Dedifferentiated amniotic fluid mesenchymal stem cell (primary cell): ENCODE measurements around the gene MAN2A2.

ENCODE experiments used
- DNase-seq: peaks from one replicate; pipeline ENCODE4 v3.0.0-alpha.2; 2016; ENCODE audit errors: extremely low spot score

MAN2A2 gene

DNA sequence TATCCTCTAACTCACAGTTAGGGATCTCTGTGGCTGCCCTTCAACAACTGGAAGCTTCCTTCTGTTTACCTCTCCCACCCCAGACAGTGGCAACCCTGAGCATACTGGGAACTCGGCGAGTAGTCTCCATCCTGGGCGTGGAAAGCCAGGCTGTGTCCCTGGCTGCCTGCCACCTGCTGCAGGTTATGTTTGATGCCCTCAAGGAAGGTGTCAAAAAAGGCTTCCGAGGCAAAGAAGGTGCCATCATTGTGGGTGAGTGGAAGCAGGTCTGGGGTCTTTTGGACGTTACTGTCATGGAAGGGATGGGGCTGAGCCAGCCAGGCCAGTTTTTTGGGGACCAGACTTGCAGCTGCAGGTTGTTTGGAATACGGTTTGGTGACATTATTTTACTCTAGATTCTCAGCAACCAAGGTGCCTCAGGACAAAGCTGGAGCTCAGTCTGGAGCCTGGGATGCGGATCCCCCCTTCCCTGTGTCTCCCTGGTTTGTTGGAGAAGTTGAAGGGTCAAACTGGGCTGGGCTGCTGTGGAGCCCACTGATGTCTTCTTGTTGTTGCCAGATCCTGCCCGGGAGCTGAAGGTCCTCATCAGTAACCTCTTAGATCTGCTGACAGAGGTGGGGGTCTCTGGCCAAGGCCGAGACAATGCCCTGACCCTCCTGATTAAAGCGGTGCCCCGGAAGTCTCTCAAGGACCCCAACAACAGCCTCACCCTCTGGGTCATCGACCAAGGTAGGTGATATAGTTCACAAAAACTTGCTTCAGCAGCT, 39.4 kb downstream of the MAN2A2 start:
- no peak for DNase-seq

DNA sequence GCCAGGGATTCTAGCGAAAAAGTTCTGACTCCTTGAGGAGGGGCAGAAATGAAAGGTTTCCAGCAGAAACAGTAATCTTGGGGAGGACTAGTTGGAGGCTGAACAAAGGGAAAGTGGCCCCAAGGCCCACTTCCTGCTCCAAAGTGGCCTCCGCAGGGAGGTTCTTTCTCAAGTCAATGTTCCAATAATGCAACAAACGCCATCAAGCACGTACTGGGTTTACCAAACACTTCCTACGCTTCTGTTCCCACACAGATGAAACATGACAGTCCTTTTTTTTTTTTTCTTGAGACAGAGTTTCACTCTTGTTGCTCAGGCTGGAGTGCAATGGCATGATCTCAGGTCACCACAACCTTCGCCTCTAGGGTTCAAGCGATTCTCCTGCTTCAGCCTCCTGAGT, 42.0 kb downstream of the MAN2A2 start:
- no peak for DNase-seq

DNA sequence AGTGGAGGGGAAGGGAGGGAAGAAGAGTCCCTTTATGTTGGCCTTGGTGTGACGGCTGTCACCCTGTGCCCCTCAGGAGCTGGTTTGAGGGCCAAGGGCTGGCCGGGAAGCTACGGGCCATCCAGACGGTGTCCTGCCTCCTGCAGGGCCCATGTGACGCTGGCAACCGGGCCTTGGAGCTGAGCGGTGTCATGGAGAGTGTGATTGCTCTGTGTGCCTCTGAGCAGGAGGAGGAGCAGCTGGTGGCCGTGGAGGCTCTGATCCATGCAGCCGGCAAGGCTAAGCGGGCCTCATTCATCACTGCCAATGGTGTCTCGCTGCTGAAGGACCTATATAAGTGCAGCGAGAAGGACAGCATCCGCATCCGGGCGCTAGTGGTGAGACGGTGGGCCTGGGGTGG, 43.4 kb downstream of the MAN2A2 start:
- no peak for DNase-seq

DNA sequence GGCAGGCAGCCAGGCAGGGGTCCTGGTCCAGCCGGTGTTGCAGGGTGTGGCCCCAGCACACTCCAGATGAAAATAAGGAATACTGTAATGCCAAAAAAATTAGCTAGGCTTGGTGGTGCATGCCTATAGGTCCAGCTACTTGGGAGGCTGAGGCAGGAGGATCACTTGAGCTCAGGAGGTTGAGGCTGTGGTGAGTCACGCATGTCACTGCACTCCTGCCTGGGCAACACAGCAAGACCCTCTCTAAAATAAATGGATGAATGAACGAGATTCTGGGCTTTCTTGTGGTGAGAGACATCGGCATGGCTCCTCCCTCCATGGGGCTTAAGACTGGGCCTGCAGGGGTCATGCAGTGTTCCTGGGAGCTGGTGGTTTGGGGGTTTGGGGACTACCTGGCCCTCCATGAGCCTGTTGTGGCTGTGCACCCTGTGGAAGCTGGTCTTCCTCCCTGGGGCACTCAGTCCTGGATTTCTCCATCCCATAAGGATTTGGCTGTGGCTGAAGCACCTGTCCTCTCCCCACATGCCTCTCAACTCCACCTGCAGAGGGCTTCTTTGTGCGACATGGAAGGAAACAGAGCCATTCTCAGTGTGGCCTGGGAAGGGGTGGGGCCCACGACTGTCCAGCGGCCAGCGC, 44.0 kb downstream of the MAN2A2 start:
- no peak for DNase-seq

DNA sequence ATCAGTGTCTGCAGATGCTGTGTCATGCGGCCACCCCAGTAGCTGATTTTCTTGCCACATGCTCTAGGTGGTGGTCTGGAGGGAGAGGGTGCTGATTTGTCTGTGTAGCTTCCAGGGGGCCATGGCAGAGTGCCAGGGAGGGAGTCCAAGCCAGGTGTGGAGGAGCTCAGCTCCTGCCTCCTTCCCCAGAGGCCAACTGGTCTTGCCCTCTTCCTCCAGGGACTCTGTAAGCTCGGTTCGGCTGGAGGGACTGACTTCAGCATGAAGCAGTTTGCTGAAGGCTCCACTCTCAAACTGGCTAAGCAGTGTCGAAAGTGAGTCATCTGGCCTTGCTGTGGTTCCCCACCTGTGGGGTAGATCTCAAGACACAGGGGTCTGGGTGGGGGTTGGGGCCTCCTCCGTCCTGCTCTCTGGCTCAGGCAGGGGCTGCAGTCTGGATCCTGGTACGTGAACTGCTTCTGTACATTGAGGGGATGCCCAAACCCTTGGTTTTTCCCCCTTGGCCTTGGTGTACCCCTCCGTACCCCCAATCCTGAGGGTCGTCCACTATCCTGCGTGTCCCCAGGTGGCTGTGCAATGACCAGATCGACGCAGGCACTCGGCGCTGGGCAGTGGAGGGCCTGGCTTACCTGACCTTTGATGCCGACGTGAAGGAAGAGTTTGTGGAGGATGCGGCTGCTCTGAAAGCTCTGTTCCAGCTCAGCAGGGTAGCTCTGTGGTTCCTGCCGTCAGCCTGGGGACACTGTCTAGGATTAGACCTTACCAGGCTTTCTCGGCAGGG, 44.7 kb downstream of the MAN2A2 start:
- no peak for DNase-seq

DNA sequence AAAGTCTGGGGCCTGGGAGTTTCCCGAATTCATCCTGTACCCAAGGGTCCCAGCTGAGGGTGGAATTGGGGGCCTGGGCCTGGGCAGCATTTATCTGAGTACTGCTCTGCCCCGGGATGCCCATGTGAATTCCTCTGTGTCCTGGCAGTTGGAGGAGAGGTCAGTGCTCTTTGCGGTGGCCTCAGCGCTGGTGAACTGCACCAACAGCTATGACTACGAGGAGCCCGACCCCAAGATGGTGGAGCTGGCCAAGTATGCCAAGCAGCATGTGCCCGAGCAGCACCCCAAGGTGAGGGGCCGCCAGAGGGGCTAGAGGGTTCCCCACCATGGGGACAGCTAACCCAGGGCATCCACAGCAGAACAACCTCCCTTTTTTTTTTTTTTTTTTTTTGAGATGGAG, 45.4 kb downstream of the MAN2A2 start:
- no peak for DNase-seq

DNA sequence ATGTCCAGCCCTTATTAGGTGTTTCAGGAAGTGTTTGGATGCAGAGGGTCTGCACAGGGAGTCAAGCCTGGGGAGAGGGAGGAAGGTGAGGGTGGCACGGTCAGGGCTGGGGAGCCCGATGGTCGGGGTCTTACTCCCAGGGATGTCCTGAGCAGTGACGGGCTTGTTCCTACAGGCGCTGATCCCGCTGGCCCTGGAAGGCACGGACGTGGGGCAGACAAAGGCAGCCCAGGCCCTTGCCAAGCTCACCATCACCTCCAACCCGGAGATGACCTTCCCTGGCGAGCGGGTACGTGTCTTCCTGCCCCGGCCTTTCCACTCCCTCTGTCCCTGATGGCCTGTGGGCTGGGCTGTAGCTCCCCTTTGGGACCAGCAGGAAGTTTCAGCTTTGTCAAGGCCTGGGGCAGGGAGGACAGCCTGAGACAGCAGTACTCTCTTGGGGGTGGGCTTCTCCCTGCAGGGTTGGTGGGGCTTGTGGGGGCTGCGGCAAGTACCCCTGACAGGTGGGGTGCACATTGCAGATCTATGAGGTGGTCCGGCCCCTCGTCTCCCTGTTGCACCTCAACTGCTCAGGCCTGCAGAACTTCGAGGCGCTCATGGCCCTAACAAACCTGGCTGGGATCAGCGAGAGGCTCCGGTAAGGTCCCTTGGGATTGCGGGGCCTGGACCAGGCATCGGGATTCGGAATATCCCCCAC, 47.0 kb downstream of the MAN2A2 start:
- no peak for DNase-seq

DNA sequence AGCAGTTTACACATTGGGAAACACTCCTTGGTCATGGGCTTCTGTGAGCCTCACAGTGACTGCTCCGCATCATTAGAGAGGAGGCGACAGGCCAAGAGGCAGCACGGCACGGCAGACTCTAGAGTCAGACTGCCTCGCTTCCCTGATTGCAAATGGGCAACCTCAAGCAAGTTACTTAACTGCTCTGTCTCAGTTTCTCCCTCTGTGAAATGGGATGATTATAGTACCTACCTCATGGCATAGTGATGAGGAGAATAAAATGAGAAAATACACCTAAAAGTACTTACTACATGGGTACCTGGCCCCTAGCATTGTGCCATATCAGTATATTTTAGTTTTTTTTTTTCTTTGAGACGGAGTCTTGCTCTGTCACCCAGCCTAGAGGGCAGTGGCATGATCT, 47.6 kb downstream of the MAN2A2 start:
- DNase-seq, result no peak

DNA sequence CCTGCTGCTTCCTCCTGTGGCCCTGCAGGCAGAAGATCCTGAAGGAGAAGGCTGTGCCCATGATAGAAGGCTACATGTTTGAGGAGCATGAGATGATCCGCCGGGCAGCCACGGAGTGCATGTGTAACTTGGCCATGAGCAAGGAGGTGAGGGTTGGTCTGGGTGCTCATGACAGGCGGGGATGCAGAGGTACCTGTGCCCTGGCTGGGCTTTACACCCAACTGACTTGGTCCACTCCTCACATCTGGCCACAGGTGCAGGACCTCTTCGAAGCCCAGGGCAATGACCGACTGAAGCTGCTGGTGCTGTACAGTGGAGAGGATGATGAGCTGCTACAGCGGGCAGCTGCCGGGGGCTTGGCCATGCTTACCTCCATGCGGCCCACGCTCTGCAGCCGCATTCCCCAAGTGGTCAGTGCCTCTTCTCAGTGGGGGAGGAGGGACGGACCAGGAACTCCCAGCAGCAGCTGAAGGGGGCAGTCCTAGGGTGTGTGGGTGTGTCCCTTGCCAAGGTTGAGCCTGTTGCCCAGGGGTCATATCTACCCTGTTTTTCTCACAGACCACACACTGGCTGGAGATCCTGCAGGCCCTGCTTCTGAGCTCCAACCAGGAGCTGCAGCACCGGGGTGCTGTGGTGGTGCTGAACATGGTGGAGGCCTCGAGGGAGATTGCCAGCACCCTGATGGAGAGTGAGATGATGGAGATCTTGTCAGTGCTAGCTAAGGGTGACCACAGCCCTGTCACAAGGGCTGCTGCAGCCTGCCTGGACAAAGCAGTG, 50.0 kb downstream of the MAN2A2 start:
- DNase-seq, result no peak

DNA sequence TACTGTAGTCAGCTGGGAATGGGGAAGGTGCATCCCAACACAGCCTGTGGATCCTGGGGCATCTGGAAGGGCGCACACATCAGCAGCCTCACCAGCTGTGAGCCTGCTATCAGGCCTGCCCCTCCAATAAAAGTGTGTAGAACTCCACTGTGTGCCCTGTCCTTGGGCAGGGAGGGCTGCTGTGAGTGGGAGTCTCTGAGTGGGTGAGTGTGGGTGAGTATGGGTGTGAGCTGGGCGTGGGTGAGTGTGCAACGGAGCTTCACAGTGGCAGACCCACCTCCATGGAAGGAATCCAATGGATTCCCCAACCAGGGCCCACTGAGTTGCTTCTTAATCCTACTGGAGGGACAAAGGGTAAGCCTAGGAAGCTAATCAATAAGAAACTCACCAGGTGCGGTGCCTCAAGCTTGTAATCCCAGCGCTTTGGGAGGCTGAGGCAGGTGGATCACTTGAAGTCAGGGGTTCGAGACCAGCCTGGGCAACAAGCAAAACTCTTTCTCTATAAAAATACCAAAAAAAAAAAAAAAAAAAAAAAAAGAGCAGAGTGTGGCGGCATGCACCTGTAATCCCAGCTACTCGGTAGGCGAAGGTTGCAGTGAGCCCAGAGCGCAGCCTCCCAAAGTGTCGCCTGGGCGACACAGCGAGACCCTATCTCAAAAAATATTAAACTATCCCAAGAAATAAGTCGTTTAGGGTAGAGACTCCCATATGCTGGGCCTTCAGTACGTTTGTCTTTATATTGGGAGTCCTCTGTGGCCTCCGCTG, 51.0 kb downstream of the MAN2A2 start:
- no peak for DNase-seq

DNA sequence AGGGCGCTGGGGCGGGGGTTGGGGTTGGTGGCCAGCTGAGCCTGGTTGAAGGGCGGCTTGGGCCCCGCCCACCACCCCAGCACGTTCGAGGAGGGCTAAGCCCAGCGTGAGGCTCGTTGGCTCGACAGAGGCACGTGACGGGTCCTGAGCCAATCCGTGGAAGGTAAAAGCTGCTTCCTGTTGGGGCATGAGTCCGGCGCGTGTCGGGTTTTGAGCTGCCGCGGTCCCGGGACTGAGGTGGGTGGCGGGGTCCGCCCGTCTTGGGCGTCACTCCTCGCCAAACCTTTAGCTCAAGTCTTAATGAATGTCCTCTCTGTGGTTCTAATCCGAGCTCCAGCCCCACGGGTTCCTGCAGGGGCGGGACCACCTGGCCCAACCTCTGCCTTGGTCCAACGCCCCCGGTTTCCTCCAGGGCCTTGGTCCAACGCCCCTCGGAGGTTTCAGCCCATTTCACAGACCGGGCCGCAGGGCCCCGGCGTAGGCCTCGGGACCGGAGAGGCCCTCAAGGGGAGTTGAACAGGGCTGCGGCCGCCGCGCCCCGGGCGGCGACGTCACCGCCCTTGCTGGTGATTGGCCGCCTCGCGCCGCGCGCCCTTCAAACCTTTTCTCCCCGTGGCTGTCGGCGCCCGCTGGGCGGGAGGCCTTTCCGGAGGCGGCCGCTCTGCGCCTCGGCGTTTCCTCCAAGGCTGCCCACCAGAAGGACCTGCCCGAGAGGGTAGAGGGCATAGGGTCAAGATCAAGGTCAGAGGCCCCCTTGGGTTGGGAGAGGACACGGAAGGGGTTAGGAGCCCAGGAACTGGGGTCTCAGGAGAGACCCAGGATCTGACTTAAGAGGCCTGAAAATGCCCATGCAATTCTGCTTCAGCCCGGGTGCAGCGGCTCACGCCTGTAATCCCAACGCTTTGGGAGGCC, 51.9 kb downstream of the MAN2A2 start, which contains the start of gene RCCD1:
Gene RCCD1 (plus strand): TSS at position 173 of the 912 bp plus-strand sequence. CDS start 1,851 bp downstream, outside the sequence.
- peak; percentile 93 for DNase-seq

DNA sequence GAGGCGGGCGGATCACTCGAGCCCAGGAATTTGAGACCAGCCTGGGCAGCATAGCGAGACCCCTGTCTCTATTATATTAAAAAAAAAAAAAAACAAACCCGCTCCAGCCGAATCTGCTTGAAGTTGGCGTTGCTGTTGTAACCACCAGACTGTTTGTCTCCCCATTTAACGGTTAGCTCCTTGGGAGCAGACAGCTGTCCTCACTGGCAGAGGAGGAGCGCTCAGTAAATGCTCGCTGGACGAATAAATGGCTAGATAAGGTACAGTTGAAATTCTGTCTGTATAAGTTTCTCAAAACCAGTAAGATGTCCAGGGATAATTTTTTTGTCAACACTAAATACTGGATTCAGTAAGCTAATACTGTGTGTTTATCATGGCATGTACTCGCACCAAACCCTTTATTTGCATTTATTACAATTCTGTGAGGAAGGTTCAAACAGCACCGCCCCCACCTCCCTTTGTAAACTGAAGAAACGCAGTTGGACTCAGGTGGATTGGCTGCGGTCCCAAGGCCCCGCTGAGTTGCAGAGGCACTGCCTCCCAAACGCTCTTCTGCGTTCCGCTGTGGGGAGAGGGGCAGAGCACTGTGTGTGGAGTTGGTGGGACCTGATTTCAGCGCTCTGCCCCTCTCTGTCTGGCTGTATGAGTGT, 52.6 kb downstream of the MAN2A2 start:
- DNase-seq, result no peak

DNA sequence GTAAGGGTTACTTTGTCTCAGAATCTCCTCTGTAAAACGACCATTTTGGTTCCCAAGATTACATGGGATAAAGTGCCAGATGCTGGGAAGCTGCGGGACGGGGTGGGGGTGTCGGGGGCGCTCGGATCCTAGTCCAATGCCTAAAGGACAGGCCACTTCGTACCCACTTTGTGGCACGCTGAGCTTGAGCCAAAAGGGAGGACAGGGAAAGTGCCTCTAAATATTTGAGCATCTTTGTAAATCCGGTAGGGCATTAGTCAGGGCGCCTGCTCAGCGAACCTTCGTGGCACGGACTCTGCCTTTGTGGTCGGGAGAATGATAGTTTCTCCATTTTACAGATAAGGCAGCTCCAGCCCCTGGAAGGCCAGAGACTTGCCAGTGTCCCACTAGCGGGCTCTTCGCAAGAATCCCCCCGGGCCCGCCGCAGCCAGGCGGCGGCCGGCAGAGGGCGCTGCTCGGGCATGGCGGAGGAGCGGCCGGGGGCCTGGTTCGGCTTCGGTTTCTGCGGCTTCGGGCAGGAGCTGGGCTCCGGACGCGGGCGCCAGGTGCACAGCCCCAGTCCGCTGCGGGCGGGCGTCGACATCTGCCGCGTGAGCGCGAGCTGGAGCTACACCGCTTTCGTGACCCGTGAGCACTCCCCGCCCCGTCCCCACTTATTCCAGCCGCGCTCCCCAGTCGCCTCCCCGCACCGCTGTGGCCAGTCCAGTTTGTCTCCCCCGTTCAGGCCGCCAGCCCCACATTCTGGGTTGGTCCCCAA, 53.4 kb downstream of the MAN2A2 start:
- DNase-seq, result peak; percentile 39

DNA sequence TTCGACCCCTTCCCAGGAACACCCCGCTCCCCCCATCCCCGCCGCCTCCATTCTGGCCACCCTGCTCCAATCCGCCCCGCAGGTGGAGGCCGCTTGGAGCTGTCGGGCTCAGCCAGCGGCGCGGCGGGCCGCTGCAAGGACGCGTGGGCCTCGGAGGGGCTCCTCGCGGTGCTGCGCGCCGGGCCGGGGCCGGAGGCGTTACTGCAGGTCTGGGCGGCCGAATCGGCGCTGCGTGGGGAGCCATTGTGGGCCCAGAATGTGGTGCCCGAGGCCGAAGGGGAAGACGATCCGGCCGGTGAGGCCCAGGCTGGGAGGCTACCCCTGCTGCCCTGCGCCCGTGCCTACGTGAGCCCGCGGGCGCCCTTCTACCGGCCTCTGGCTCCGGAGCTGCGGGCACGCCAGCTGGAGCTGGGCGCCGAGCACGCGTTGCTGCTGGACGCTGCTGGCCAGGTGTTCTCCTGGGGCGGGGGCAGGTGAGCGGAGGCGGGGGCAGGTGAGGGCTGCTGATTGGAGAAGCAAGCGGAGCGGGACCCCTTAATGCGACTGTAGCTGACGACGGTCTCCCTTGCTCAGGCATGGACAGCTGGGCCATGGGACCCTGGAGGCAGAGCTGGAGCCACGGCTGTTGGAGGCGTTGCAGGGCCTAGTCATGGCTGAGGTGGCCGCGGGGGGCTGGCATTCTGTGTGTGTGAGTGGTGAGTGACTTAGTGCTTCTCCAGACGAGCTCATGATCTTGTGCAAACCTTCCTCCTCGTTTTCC, 54.1 kb downstream of the MAN2A2 start:
- DNase-seq, result no peak

DNA sequence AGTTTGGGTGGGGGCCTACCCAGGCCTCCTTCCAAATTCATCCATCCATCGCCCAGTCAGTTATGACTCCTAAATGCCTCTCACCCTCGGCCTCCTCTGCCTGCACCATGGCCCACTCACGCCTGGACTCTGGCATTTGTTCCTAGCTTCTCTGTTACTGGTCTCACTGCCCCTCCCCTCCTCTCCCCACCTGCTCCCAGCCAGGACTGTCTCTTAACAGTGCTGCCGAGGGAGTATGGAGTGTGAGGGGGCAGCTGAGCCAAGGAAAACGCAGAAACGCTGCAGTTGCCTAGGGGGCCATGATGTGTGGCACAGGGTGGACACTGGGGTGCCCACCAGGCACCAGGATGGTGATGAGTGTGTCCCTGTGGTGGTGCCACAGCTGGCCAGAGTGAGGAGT, 54.7 kb downstream of the MAN2A2 start:
- DNase-seq, result no peak

DNA sequence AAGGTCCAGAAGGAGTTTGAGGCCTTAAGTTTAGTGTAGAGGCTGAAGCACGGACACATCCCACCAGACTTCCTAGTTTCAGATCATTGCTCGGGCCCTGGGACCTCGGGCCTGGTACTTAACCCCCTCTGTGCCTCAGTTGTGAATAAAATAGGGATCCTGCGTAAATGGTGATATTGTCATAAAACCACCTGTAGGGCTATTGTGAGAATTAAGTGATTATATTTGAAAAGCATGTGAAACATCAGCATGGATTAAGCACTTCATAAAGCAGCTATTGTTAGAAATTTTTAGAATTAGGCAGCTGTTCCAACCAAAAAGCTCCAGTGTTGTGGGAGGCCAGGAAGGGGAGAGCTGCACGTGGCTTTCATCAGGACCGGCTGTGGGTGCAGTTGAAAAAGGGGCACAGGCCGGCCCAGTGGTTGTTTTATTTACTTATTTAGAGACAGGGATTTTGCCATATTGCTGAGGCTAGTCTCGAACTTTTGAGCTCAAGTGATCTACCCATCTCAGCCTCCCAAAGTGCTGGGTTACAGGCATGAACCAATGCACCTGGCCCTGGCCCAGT, 56.0 kb downstream of the MAN2A2 start:
- DNase-seq, result no peak

DNA sequence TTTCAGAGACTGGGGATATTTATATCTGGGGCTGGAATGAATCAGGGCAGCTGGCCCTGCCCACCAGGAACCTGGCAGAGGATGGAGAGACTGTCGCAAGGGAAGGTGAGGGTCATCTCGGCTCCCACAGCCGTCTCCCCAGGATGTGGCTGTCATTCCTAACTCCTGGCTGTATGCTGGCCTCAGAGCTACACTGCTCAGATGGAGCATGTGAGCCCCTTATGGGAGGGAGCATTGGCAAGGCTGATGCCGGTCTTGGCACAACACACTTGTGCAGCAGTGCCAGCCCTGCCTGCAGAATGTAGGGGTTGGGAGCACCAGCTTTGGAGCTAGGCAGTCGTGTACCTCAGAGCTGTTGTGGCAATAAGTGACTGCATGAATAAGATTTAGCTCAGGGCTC, 56.8 kb downstream of the MAN2A2 start:
- no peak for DNase-seq
